Stimulated activated CD8-positive, alpha-beta memory T cell treated with anti-CD3 and anti-CD28 coated beads, Interleukin-12 subunit alpha, Interleukin-12 subunit beta, amount 100 ng/mL, for 1 hour (primary cell): Measurements from ENCODE around the gene NR5A1.

Experiments
- DNase-seq: peaks from one replicate; pipeline ENCODE4 v3.0.0-alpha.2; 2020; ENCODE audit warnings: low read depth

Gene NR5A1

GRCh38 chr9:124440786-124441185, 66.4 kb downstream of the NR5A1 start:
- no peak for DNase-seq

- no peak for DNase-seq
Measured at GRCh38 chr9:124439686-124440243, 67.4 kb downstream of the NR5A1 start.

GRCh38 chr9:124439086-124439485, 68.1 kb downstream of the NR5A1 start:
- no peak for DNase-seq

GRCh38 chr9:124438091-124438490, 69.1 kb downstream of the NR5A1 start:
- no peak for DNase-seq

DNA sequence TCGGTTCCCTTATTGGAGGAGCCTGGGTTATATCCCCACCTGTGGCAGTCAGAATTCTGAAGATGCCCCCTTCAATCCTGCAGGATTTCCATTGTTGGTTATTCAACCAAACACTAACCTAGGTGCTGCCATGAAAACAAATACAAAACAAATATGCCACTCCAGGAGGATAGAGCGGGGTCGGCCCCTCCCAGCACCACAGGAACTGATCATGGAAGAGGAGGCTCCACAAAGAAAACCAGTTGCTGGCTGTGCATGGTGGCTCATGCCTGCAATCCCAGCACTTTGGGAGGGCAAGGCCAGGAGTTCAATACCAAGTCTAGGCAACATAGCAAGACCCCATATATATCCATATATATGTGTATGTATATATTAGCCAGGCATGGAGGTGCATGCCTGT, 70.1 kb downstream of the NR5A1 start:
- DNase-seq, result no peak

- no peak for DNase-seq
Measured at GRCh38 chr9:124436320-124436719, 70.9 kb downstream of the NR5A1 start.
